AG04449 (cell line): ENCODE measurements around the gene RASGRP3.

Experiments
- CTCF ChIA-PET: fragments of 350-600 bp; formaldehyde crosslinking; extraction: SDS; loops from one replicate; lab custom pipeline; 2021; ENCODE audit warnings: antibody characterized with exemption; lab: Yijun Ruan, JAX
- POLR2A ChIA-PET: fragments of 400-600, 350-600 bp; formaldehyde crosslinking; extraction: SDS; loops from one replicate; lab custom pipeline; 2020; ENCODE audit warnings: antibody characterized with exemption, inconsistent platforms; lab: Yijun Ruan, JAX
- DNase-seq: peaks from one replicate; pipeline ENCODE4 v3.0.0-alpha.2; 2010; ENCODE audit warnings: low read depth, low spot score
- H3K4me3 ChIP-seq: 2 replicates; pipeline ENCODE4 v1.5.1; 2011; ENCODE audit warnings: low read depth, mild to moderate bottlenecking, control low read depth, low read length
- CTCF ChIP-seq: IDR thresholded peaks from one replicate; pipeline ENCODE4 v1.5.1; 2011; ENCODE audit warnings: mild to moderate bottlenecking, moderate library complexity, low read length, control low read depth, inconsistent platforms; ENCODE audit not compliant: insufficient read depth; ENCODE audit errors: missing control alignments

The RASGRP3 gene

GRCh38 chr2:33492399-33493134 is 16.1 kb downstream of the RASGRP3 start:
- no peak overlapping the region for H3K4me3 ChIP-seq
- no peak for TF ChIP-seq CTCF
- no peak for DNase-seq
- ChIA-PET POLR2A (no interaction called here), CTCF (interaction anchor here (1.0 to 1.7 kb wide), 3 partner anchors 17 to 91 kb away, joined by 4 read pairs; partner anchors contain the start of gene RASGRP3)

- ChIA-PET CTCF (interaction anchor here (1.0 to 1.7 kb wide), 3 partner anchors 18 to 89 kb away, joined by 4 read pairs; partner anchors contain the start of gene RASGRP3), POLR2A (no interaction called here)
- no peak for TF ChIP-seq CTCF
- H3K4me3 ChIP-seq: no peak overlapping the region
- DNase-seq: no peak
These were observed 17.8 kb downstream of the RASGRP3 start for GRCh38 chr2:33494155-33494779.

GRCh38 chr2:33494877-33495641 is 18.6 kb downstream of the RASGRP3 start:
- no peak overlapping the region for H3K4me3 ChIP-seq
- TF ChIP-seq CTCF: no peak
- CTCF ChIA-PET: interaction anchor here (1.0 to 1.2 kb wide), 2 partner anchors 19 kb away, joined by 3 to 4 read pairs; partner anchors contain the start of gene RASGRP3
- POLR2A ChIA-PET: no interaction called here
- DNase-seq: no peak

- H3K4me3 ChIP-seq: no peak overlapping the region
- no peak for DNase-seq
- CTCF ChIA-PET: interaction anchor here (1.2 kb wide), 1 partner anchor 20 kb away, joined by 3 read pairs; no protein-coding TSS in a partner anchor
- POLR2A ChIA-PET: no interaction called here
- no peak for TF ChIP-seq CTCF
These were observed 19.2 kb downstream of the RASGRP3 start for GRCh38 chr2:33495683-33496082.

- TF ChIP-seq CTCF: no peak
- no peak overlapping the region for H3K4me3 ChIP-seq
- CTCF ChIA-PET: interaction anchor here (1.2 kb wide), 1 partner anchor 20 kb away, joined by 3 read pairs; no protein-coding TSS in a partner anchor
- DNase-seq: peak; percentile 79
- POLR2A ChIA-PET: no interaction called here
These were observed 19.7 kb downstream of the RASGRP3 start for GRCh38 chr2:33496150-33496549.
